HL-60 (cell line): Measurements from ENCODE around the gene CSF3.
A peak's percentile ranks its signal among the peaks of the same experiment; 100 is the strongest.

Experiments
- DNase-seq, 2 experiments: peaks; one replicate each; pipeline ENCODE4 v3.0.0-alpha.2; 2010 to 2020; ENCODE audit warnings: low read depth in 1 of 2, low spot score in 1 of 2
- H3K27ac ChIP-seq: fragments of 250-450 bp; sonication (Bioruptor Pico); replicated peaks from 2 replicates; pipeline ENCODE4 v1.5.1; 2020; ENCODE audit warnings: mild to moderate bottlenecking, moderate library complexity
- H3K27me3 ChIP-seq: fragments of 250-450 bp; sonication (Bioruptor Pico); 2 replicates; pipeline ENCODE4 v1.5.1; 2021; ENCODE audit warnings: mild to moderate bottlenecking, moderate library complexity; ENCODE audit not compliant: insufficient read depth, poor library complexity, severe bottlenecking
- H3K4me3 ChIP-seq: replicated peaks from 2 replicates; pipeline ENCODE4 v1.5.1; 2011; ENCODE audit warnings: mild to moderate bottlenecking, control low read depth, low read length; ENCODE audit not compliant: insufficient read depth
- GABPA ChIP-seq: IDR thresholded peaks from 2 replicates; pipeline ENCODE4 v1.6.1; 2012; ENCODE audit warnings: low read depth
- POLR2AphosphoS5 ChIP-seq: IDR thresholded peaks from 2 replicates; pipeline ENCODE4 v1.6.1; 2012; ENCODE audit warnings: low read depth
- SPI1 ChIP-seq: IDR thresholded peaks from 2 replicates; pipeline ENCODE4 v1.6.1; 2012; ENCODE audit warnings: low read depth, mild to moderate bottlenecking, borderline replicate concordance
- TF ChIP-seq, protein P1 (sequence below): IDR thresholded peaks from one replicate; pipeline ENCODE4 v1.5.1; 2011; ENCODE audit warnings: low read length, control low read depth, inconsistent platforms; ENCODE audit not compliant: insufficient read depth
- TF ChIP-seq, protein P2 (sequence below): IDR thresholded peaks from 2 replicates; pipeline ENCODE4 v1.6.1; 2012; ENCODE audit warnings: low read depth; ENCODE audit not compliant: insufficient replicate concordance

CSF3 gene

DNA sequence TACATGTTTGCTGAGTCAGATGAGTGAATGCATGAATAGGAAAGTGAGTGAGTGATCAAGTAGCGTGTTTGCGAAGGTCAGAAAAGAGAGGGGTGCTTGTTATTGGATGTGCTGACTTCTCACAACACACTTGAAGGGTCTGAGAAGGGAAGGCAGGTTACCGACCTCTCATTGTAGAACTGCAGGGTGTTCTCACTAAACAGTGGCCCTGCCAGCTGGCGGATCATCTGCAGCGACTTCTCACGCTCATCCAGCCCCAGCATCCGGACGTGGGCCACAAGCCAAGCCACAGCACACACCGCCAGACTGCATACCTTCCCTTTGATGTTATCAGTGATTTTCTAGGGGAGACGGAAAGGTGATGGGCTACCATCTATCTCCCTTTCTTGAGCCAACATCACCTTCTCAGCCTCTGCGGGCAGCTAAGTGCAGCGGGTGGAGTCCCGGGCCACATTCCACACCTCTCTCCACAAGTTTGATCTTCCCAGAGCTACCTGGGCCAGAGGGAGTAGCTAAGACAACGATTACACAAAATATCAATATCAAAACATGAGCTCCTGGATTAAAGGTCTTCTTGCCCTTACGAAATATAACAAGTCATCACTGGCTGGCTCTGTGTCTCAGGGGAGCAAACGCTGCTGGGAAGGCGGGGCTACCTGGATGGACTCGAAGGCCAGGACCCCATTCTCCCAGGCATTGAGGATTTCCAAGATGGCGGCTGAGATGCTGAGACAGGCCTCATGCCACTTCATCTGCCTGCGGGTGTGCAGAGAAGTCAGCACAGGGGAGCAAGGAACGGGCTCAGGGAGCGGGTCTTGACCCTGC is 11.0 kb downstream of the CSF3 start:
- no peak overlapping the region for H3K27ac ChIP-seq
- no peak overlapping the region for H3K4me3 ChIP-seq
- TF ChIP-seq POLR2AphosphoS5 (no peak), SPI1 (no peak), GABPA (no peak)
- TF ChIP-seq, protein P1, sequence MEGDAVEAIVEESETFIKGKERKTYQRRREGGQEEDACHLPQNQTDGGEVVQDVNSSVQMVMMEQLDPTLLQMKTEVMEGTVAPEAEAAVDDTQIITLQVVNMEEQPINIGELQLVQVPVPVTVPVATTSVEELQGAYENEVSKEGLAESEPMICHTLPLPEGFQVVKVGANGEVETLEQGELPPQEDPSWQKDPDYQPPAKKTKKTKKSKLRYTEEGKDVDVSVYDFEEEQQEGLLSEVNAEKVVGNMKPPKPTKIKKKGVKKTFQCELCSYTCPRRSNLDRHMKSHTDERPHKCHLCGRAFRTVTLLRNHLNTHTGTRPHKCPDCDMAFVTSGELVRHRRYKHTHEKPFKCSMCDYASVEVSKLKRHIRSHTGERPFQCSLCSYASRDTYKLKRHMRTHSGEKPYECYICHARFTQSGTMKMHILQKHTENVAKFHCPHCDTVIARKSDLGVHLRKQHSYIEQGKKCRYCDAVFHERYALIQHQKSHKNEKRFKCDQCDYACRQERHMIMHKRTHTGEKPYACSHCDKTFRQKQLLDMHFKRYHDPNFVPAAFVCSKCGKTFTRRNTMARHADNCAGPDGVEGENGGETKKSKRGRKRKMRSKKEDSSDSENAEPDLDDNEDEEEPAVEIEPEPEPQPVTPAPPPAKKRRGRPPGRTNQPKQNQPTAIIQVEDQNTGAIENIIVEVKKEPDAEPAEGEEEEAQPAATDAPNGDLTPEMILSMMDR: no peak
- TF ChIP-seq, protein P2, sequence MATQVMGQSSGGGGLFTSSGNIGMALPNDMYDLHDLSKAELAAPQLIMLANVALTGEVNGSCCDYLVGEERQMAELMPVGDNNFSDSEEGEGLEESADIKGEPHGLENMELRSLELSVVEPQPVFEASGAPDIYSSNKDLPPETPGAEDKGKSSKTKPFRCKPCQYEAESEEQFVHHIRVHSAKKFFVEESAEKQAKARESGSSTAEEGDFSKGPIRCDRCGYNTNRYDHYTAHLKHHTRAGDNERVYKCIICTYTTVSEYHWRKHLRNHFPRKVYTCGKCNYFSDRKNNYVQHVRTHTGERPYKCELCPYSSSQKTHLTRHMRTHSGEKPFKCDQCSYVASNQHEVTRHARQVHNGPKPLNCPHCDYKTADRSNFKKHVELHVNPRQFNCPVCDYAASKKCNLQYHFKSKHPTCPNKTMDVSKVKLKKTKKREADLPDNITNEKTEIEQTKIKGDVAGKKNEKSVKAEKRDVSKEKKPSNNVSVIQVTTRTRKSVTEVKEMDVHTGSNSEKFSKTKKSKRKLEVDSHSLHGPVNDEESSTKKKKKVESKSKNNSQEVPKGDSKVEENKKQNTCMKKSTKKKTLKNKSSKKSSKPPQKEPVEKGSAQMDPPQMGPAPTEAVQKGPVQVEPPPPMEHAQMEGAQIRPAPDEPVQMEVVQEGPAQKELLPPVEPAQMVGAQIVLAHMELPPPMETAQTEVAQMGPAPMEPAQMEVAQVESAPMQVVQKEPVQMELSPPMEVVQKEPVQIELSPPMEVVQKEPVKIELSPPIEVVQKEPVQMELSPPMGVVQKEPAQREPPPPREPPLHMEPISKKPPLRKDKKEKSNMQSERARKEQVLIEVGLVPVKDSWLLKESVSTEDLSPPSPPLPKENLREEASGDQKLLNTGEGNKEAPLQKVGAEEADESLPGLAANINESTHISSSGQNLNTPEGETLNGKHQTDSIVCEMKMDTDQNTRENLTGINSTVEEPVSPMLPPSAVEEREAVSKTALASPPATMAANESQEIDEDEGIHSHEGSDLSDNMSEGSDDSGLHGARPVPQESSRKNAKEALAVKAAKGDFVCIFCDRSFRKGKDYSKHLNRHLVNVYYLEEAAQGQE: no peak
- no peaks in the 10 kb centered on the region for H3K27me3 ChIP-seq
- no peak for DNase-seq

DNA sequence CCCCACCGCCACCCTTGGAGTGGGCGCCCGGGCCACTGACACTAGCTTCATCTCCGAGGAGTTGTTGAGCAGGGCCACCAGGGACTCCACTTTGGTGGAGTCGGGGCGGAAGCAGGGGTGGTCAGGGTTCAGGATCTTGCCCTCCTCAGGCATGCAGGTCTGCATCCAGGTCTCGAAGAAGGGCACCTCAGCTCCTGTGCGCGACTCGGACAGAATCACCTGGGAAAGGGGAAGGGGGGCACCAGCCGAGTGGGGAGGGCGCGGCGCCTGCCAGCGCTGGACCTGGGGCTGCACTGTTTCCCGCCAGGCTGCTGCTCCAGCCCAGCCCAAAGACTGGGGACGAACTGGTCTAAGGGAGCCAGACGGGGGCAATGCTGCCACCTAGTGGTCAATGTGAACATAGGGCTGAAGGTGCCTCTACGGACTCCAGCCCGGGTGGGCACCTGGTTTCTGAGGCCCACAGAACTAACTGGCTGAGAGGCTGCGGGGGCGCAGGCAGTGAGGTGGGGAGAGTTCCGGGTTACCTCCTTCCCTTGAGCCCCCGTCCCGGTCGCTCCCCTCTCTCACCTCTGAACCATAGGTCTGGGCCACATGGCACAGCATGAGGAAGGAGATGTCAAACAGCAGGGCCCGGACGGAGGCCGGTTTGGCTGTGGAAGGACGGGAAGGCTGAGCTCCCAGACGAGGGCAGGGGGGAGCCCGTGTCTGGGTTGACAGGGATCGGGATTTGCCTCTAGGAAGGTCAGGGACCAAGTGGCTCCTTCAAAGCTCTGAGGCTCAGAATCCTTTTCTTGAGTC is 11.8 kb downstream of the CSF3 start:
- Histone ChIP-seq H3K27me3 (no peaks in the 10 kb centered on the region), H3K27ac (no peak overlapping the region), H3K4me3 (no peak overlapping the region)
- peak; percentile 59 to 70 for DNase-seq
- no peak for TF ChIP-seq POLR2AphosphoS5
- TF ChIP-seq, protein P2: no peak
- no peak for TF ChIP-seq GABPA
- TF ChIP-seq SPI1: no peak
- TF ChIP-seq, protein P1: peak; percentile 79

DNA sequence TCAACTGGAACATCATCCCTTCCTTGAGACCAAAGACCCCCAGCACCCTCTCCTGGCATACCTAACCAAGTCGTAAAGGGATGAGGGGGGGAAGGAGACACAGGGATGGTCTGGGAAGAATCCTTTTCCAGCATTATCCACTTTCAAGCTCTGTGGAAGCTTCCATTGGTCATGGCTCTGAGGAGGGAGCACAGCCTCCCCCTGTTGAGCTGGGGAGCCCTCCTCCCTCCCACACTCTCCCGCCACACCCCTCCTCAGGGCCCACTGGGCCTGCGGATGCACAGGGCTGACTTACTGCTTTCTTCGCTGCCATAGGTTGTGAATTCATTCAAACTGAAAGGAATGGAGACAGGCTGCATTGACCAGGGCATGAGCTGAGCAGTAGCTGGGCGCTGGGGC is 12.4 kb downstream of the CSF3 start:
- H3K27me3 ChIP-seq: no peaks in the 10 kb centered on the region
- DNase-seq: no peak
- TF ChIP-seq GABPA: no peak
- TF ChIP-seq SPI1: no peak
- TF ChIP-seq, protein P2: no peak
- TF ChIP-seq, protein P1: no peak
- no peak for TF ChIP-seq POLR2AphosphoS5
- H3K27ac ChIP-seq: no peak overlapping the region
- no peak overlapping the region for H3K4me3 ChIP-seq
